ENCODE measurements around the gene MYO1D.
"Not testable (repeated sequence)": the region's sequence is repeated elsewhere in the genome, so short reads cannot be mapped to it uniquely, and the experiment has no call there.

Gene MYO1D

DNA sequence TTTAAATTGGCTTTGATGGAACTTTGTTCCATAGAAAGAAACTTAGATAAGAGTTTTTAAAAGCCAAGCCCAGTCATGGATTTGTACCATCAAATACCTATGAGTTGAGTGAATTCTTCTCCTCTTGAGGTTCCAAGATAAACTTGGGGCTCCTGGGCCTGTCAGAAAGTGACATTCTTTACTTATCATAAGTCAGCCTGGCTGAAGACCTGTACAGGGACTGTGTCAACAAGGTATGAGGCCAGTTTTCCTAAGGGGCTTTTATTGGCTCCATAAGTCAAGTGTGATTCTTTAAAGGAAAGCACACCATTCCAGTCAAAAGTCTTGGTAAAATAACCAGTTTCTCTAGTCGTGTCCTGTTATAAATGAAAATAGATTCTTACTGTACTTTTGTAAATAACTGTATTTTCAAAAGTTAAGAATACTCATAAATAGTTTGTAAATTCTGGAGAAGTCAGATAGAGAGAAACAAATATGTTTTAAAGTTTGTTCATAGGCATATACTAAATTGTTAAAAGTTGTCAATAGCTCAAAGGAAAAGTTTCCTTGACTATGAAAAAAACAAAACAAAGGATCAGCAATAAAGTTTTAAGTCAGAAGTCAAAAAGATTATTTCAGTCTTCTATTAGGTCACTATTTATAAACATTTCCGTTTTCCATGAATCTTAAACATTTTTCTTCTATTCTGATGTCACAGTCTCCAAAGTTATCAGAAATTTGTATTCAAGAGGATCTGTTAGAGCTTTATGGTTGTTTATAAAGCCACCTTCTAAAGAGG lies 22.5 kb upstream of the MYO1D start:
- CTCF ChIA-PET = no interaction called here
- TF ChIP-seq SP1 (IDR thresholded peaks at IDR 0.05) = no peak
- no peak for TF ChIP-seq NFRKB (IDR thresholded peaks at IDR 0.05)
- TF ChIP-seq PKNOX1 (IDR thresholded peaks at IDR 0.05) = no peak
- no peak for TF ChIP-seq HDGF (IDR thresholded peaks at IDR 0.05; ENCODE audit: borderline replicate concordance)
- TF ChIP-seq L3MBTL2 (conservative IDR thresholded peaks at IDR 0.05) = no peak
- TF ChIP-seq FOXK2 (IDR thresholded peaks at IDR 0.05) = no peak
- TF ChIP-seq SUZ12 (IDR thresholded peaks at IDR 0.05) = no peak
- no peak for TF ChIP-seq CTBP1 (IDR thresholded peaks at IDR 0.05; ENCODE audit: borderline replicate concordance)
- no peak for DNase-seq (ENCODE audit: extremely low spot score)
- POLR2A ChIA-PET = no interaction called here

DNA sequence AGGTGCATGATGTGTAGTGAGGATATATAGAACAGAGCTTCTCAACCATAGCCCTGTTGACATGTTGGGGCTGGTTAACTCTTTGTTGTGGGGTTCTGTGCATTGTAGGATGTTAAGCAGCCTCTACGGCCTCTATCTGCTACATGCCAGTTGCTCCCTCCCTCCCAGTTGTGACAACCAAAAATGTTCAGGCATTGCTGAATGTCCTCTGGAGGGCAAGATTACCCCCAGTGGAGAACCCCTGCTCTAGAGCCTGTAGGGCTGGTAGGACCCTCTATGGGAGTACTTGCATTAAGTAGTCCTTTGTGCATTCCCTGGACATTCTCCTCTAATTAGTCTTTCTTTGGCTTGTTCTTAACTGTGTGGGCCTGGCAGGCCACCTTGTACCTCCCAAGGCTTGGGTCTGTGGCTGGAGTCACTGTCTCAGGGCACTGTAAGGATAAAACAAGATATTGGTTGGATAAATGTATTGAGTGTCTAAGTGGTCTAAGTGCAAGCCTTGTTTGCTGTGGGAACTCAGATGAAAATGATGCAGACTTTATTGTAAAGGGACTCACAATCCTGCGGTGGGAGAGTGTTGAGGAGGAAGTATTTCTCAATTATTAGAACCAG lies 19.8 kb upstream of the MYO1D start:
- DNase-seq (ENCODE audit: extremely low spot score) = no peak
- no peak for TF ChIP-seq SUZ12 (IDR thresholded peaks at IDR 0.05)
- no peak for TF ChIP-seq FOXK2 (IDR thresholded peaks at IDR 0.05)
- no peak for TF ChIP-seq CTBP1 (IDR thresholded peaks at IDR 0.05; ENCODE audit: borderline replicate concordance)
- no peak for TF ChIP-seq TARDBP (IDR thresholded peaks at IDR 0.05)
- no peak for TF ChIP-seq ARNT (IDR thresholded peaks at IDR 0.05)
- TF ChIP-seq PKNOX1 (IDR thresholded peaks at IDR 0.05) = no peak
- TF ChIP-seq ELF4 (IDR thresholded peaks at IDR 0.05) = no peak
- TF ChIP-seq L3MBTL2 (conservative IDR thresholded peaks at IDR 0.05) = no peak
- no peak for TF ChIP-seq HDGF (IDR thresholded peaks at IDR 0.05; ENCODE audit: borderline replicate concordance)
- no peak for TF ChIP-seq ZNF384 (IDR thresholded peaks at IDR 0.05)
- CTCF ChIA-PET = no interaction called here
- POLR2A ChIA-PET = interaction anchor here (1.0 kb wide), 1 partner anchor 15 kb away, joined by 3 read pairs; no protein-coding TSS in a partner anchor

GRCh38 chr17:32894245-32894644 lies 17.3 kb upstream of the MYO1D start:
- no peak for TF ChIP-seq NFRKB (IDR thresholded peaks at IDR 0.05)
- no peak for TF ChIP-seq ELF4 (IDR thresholded peaks at IDR 0.05)
- no peak for TF ChIP-seq PKNOX1 (IDR thresholded peaks at IDR 0.05)
- no peak for TF ChIP-seq FOXM1 (IDR thresholded peaks at IDR 0.05; ENCODE audit: borderline replicate concordance)
- TF ChIP-seq ARNT (IDR thresholded peaks at IDR 0.05) = no peak
- no peak for TF ChIP-seq TARDBP (IDR thresholded peaks at IDR 0.05)
- no peak for TF ChIP-seq BHLHE40 (IDR thresholded peaks at IDR 0.05; ENCODE audit: borderline replicate concordance)
- TF ChIP-seq SUZ12 (IDR thresholded peaks at IDR 0.05) = no peak
- TF ChIP-seq LEF1 (IDR thresholded peaks at IDR 0.05; ENCODE audit: borderline replicate concordance) = no peak
- no peak for TF ChIP-seq HDGF (IDR thresholded peaks at IDR 0.05; ENCODE audit: borderline replicate concordance)
- no peak for TF ChIP-seq CTBP1 (IDR thresholded peaks at IDR 0.05; ENCODE audit: borderline replicate concordance)
- TF ChIP-seq SP1 (IDR thresholded peaks at IDR 0.05) = no peak
- ChIA-PET CTCF (no interaction called here), POLR2A (no interaction called here)
- DNase-seq (ENCODE audit: extremely low spot score) = no peak

GRCh38 chr17:32887410-32887809 lies 10.5 kb upstream of the MYO1D start:
- DNase-seq (ENCODE audit: extremely low spot score); CTCF ChIA-PET; POLR2A ChIA-PET: not testable (repeated sequence)

GRCh38 chr17:32886951-32887350 lies 10.0 kb upstream of the MYO1D start:
- DNase-seq (ENCODE audit: extremely low spot score); POLR2A ChIA-PET; CTCF ChIA-PET: not testable (repeated sequence)

GRCh38 chr17:32882734-32883133 lies 5.8 kb upstream of the MYO1D start:
- POLR2A ChIA-PET = no interaction called here

More at GRCh38 chr17:32882734-32883133, 5.8 kb upstream of the MYO1D start:
- TF ChIP-seq LEF1 (IDR thresholded peaks at IDR 0.05; ENCODE audit: borderline replicate concordance) (no peak), PKNOX1 (IDR thresholded peaks at IDR 0.05) (no peak), FOXM1 (IDR thresholded peaks at IDR 0.05; ENCODE audit: borderline replicate concordance) (no peak), L3MBTL2 (conservative IDR thresholded peaks at IDR 0.05) (no peak), SUZ12 (IDR thresholded peaks at IDR 0.05) (no peak), FOXA1 (IDR thresholded peaks at IDR 0.05) (no peak)
- CTCF ChIA-PET = no interaction called here
- no peak for DNase-seq (ENCODE audit: extremely low spot score)
